ENCODE measurements around the gene FIGN. TPM values are rescaled to one million over a fixed set of nuclear protein-coding genes. Genes with fewer than 3 reads are reported as not detected.

Gene FIGN
- total RNA-seq, 2 donors from 2014 or later, result 18.6 to 20.5 TPM

GRCh38 chr2:163659224-163659623 lies 76.6 kb downstream of the FIGN start:
- peaks cover 5% of the 10 kb centered on the region for H3K4me1 ChIP-seq (ENCODE audit: control insufficient read depth, insufficient read depth, low read length)
- WGBS, 2 experiments (ENCODE audit: insufficient coverage in 1 of 2, insufficient read length in 1 of 2), result 92 to 100% methylated on average over 1 to 2 of the region's 2 CpGs

DNA sequence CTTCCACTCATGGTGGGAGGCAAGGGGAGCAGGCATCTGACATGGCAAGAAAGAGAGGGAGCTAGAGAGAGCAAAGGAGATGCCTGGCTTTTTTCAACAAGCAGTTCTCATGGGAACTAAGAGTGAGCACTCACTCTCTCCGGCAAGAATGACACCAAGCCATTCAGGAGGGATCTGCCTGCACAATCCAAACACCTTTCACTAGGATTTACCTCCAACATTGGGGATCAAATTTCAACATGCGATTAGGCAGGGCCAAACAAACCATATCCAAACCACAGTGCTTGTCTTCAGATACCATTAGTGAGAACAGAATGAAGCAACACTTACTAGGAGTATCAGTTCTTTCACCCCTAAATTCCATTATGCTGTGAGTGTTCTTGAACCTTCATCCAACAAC lies 77.3 kb downstream of the FIGN start:
- peaks cover 2% of the 10 kb centered on the region for H3K9me3 Mint-ChIP-seq
- Histone ChIP-seq H3K4me3 (ENCODE audit: low read length) (no peak overlapping the region), H3K9me3 (ENCODE audit: control insufficient read depth, low read length) (no peaks in the 10 kb centered on the region), H3K9ac (ENCODE audit: extremely low read depth, low read length, poor library complexity, severe bottlenecking) (no peak overlapping the region), H3K27me3 (ENCODE audit: control insufficient read depth, insufficient read depth, low read length, poor library complexity, severe bottlenecking) (no peaks in the 10 kb centered on the region), H3K4me1 (ENCODE audit: control insufficient read depth, insufficient read depth, low read length) (peaks cover 5% of the 10 kb centered on the region), H3K36me3 (ENCODE audit: control insufficient read depth, insufficient read depth, low read length) (no peaks in the 10 kb centered on the region), H3K27ac (ENCODE audit: low read depth, low read length) (no peak overlapping the region)
- H3K4me1 Mint-ChIP-seq, result peaks cover 25% of the 10 kb centered on the region
- no peak overlapping the region for H3K4me3 Mint-ChIP-seq
- peak; percentile 55 for DNase-seq
- H3K27ac Mint-ChIP-seq, result peak overlapping the region; percentile 3
- TF ChIP-seq, protein P1, sequence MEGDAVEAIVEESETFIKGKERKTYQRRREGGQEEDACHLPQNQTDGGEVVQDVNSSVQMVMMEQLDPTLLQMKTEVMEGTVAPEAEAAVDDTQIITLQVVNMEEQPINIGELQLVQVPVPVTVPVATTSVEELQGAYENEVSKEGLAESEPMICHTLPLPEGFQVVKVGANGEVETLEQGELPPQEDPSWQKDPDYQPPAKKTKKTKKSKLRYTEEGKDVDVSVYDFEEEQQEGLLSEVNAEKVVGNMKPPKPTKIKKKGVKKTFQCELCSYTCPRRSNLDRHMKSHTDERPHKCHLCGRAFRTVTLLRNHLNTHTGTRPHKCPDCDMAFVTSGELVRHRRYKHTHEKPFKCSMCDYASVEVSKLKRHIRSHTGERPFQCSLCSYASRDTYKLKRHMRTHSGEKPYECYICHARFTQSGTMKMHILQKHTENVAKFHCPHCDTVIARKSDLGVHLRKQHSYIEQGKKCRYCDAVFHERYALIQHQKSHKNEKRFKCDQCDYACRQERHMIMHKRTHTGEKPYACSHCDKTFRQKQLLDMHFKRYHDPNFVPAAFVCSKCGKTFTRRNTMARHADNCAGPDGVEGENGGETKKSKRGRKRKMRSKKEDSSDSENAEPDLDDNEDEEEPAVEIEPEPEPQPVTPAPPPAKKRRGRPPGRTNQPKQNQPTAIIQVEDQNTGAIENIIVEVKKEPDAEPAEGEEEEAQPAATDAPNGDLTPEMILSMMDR (conservative IDR thresholded peaks at IDR 0.05), result no peak
- no peaks in the 10 kb centered on the region for H3K27me3 Mint-ChIP-seq (ENCODE audit: insufficient read depth)
- H3K36me3 Mint-ChIP-seq (ENCODE audit: low read depth), result peaks cover 11% of the 10 kb centered on the region
- 78 to 79% methylated on average over 2 of the region's 2 CpGs for WGBS, 2 experiments (ENCODE audit: insufficient coverage in 1 of 2, insufficient read length in 1 of 2)

More at GRCh38 chr2:163659224-163659623, 76.6 kb downstream of the FIGN start:
- no peaks in the 10 kb centered on the region for H3K9me3 ChIP-seq (ENCODE audit: control insufficient read depth, low read length)
- H3K36me3 Mint-ChIP-seq (ENCODE audit: low read depth), result peaks cover 14% of the 10 kb centered on the region
- H3K4me3 ChIP-seq (ENCODE audit: low read length), result no peak overlapping the region
- TF ChIP-seq, protein P1 (conservative IDR thresholded peaks at IDR 0.05), result no peak
- peaks cover 2% of the 10 kb centered on the region for H3K9me3 Mint-ChIP-seq
- no peak for DNase-seq
- no peaks in the 10 kb centered on the region for H3K27me3 ChIP-seq (ENCODE audit: control insufficient read depth, insufficient read depth, low read length, poor library complexity, severe bottlenecking)
- H3K36me3 ChIP-seq (ENCODE audit: control insufficient read depth, insufficient read depth, low read length), result no peaks in the 10 kb centered on the region
- H3K27me3 Mint-ChIP-seq (ENCODE audit: insufficient read depth), result no peaks in the 10 kb centered on the region
- no peak overlapping the region for H3K27ac ChIP-seq (ENCODE audit: low read depth, low read length)
- H3K9ac ChIP-seq (ENCODE audit: extremely low read depth, low read length, poor library complexity, severe bottlenecking), result no peak overlapping the region
- no peak overlapping the region for H3K27ac Mint-ChIP-seq
- no peak overlapping the region for H3K4me3 Mint-ChIP-seq
- peaks cover 25% of the 10 kb centered on the region for H3K4me1 Mint-ChIP-seq

- Histone ChIP-seq H3K9me3 (ENCODE audit: control insufficient read depth, low read length) (no peaks in the 10 kb centered on the region), H3K27me3 (ENCODE audit: control insufficient read depth, insufficient read depth, low read length, poor library complexity, severe bottlenecking) (no peaks in the 10 kb centered on the region), H3K27ac (ENCODE audit: low read depth, low read length) (no peak overlapping the region), H3K9ac (ENCODE audit: extremely low read depth, low read length, poor library complexity, severe bottlenecking) (no peak overlapping the region), H3K36me3 (ENCODE audit: control insufficient read depth, insufficient read depth, low read length) (no peaks in the 10 kb centered on the region), H3K4me3 (ENCODE audit: low read length) (no peak overlapping the region), H3K4me1 (ENCODE audit: control insufficient read depth, insufficient read depth, low read length) (peaks cover 5% of the 10 kb centered on the region)
- H3K4me3 Mint-ChIP-seq, result no peak overlapping the region
- H3K4me1 Mint-ChIP-seq, result peaks cover 26% of the 10 kb centered on the region
- no peak for DNase-seq
- H3K27ac Mint-ChIP-seq, result no peak overlapping the region
- no peaks in the 10 kb centered on the region for H3K27me3 Mint-ChIP-seq (ENCODE audit: insufficient read depth)
- H3K9me3 Mint-ChIP-seq, result no peaks in the 10 kb centered on the region
- TF ChIP-seq, protein P1 (conservative IDR thresholded peaks at IDR 0.05), result no peak
- WGBS, 2 experiments (ENCODE audit: insufficient coverage in 1 of 2, insufficient read length in 1 of 2), result 97 to 100% methylated on average over 1 to 3 of the region's 3 CpGs
- H3K36me3 Mint-ChIP-seq (ENCODE audit: low read depth), result peaks cover 5% of the 10 kb centered on the region
These were observed 78.5 kb downstream of the FIGN start for GRCh38 chr2:163657281-163657656.

All from endodermal cell (in vitro differentiated cells).